Germinal center (tissue), 1 donor: ENCODE measurements around the gene TBCD.
"Not testable (repeated sequence)": the region's sequence is repeated elsewhere in the genome, so short reads cannot be mapped to it uniquely, and the experiment has no call there.

Source experiments
- DNase-seq: peaks from one replicate; pipeline ENCODE4 v3.0.0; 2012; ENCODE audit warnings: mixed read lengths, low spot score

Gene TBCD

DNA sequence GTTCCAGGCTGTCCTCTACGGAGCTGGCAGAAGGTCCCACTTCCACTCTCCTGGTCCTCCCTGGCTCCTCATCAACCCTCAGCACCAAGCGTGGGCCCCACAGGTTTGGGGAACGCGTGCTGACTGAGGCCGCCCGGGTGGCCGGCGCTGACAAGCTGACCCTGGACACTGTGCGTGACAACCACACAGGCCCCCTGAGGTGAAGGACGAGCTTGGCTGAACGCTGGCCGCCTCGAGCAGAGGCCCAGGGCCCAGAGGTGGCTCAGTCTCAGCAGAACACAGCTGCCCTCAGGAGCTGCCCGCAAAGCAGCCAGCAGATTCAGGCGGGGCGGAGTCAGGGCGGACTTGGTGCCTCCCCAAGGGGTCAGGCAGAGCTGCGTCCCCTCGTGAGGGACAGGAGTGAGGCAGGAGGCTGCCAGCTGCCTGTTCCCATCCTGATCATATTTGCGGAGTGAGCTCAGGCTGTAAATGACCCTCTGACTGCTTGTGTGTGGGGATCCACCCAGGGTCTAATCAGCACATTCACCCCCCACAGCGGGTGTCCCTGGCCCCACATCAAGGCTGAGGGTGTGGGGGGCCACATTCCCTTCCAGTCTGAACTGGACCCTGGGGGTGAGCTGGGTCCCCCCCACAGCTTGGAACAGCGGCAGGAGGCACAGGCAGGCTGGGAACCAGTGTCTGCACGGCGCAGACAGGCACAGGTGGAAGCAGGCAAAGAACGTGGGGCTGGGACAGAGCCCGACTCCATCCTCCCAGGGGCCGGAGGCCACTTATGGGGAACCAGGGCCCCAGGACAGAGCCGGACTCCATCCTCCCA lies 222.5 kb downstream of the TBCD start:
- peak; percentile 1 for DNase-seq

GRCh38 chr17:82976982-82977488 lies 225.2 kb downstream of the TBCD start:
- peak; percentile 1 for DNase-seq

GRCh38 chr17:82977606-82978005 lies 225.7 kb downstream of the TBCD start:
- DNase-seq, result no peak

GRCh38 chr17:82978765-82979349 lies 227.0 kb downstream of the TBCD start:
- peak; percentile 30 for DNase-seq

- DNase-seq, result no peak
Measured at GRCh38 chr17:82979718-82980117, 227.9 kb downstream of the TBCD start.

DNA sequence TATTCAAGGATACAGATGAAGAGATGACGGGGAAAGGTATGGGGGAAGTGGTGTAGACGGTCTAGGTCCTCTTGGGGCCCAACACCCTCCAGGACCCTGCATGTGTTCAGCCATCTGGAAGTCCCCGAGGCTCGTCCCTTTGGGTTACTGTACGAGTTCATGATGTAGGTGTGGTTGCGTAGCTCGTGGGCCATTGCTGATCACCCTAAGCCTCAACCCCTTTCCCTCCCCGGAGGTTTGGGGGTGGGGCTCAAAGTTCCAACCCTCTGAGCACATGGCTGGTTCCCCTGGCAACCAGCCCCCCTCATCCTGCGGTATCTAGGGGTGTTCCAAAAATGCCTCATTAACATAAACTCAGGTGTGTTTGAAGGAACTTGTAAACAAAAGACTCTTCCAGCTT lies 228.8 kb downstream of the TBCD start:
- DNase-seq, result peak; percentile 6

DNA sequence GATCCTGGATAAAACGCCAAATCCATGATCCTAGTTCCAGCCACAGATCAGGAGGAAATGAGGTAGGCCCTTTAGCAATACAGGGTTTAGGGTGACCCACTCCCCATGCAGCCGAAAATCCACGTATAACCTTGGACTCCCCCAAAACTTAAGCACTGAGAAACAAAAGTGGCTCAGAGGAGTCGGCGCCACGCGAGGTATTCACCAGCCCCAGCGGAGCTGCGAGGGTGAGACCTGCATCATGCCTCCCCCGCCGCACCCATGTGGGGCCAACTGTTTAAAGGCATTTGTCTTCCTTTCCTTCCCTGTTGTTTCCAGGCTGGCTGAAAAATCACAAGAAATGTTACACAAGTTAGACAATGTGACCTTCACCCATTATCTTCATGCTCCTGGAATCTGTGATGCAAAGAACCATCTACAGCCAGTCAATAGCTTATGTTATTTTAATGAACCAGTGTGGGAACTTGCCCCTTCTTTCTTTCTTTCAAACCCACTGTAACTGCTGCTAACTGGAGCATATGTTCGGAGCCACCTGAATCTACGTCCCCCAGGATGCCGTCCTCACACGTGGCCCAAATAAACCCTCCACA lies 229.4 kb downstream of the TBCD start:
- no peak for DNase-seq

DNA sequence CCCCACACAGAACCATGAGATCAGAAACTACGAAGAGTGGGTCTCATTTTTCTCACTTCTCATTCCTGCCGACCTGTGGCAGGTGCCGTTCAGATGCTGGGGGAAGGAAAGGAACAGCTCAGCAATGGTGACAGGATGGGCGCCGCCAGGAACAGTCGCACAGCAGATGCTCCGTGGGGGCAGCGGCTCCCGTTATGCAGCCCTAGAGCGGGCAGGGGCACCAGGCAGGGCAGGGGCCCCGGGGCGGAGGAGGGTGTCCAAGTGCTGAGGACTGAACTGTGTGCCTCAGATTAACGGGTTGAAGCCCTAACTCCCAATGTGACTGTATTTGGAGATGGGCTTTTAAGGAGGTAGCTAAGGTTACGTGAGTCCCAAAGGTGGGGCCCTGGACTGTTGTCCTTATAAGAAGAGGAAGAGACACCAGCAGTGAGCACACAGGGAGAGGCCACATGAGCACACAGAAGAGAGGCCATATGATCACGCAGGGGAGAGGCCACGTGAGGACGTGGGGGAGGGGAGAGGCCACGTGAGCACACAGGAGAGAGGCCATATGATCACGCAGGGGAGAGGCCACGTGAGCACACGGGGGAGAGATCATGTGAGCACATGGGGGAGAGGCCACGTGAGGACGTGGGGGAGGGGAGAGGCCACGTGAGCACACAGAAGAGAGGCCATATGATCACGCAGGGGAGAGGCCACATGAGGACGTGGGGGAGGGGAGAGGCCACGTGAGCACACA lies 231.8 kb downstream of the TBCD start:
- no peak for DNase-seq

DNA sequence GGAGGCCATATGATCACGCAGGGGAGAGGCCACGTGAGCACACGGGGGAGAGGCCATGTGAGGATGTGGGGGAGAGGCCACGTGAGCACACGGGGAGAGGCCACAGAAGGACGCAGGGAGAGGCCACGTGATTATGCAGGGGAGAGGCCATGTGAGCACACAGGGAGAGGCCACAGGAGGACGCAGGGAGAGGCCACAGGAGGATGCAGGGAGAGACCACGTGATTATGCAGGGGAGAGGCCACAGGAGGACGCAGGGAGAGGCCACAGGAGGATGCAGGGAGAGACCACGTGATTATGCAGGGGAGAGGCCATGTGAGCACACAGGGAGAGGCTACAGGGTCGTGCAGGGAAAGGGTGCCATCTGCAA lies 232.4 kb downstream of the TBCD start:
- not testable (repeated sequence) for DNase-seq

GRCh38 chr17:82984751-82985427 lies 233.0 kb downstream of the TBCD start:
- DNase-seq, result no peak

GRCh38 chr17:82985428-82985805 lies 233.6 kb downstream of the TBCD start:
- DNase-seq, result no peak

GRCh38 chr17:82985973-82986372 lies 234.1 kb downstream of the TBCD start:
- DNase-seq, result peak; percentile 70

GRCh38 chr17:82989051-82989450 lies 237.2 kb downstream of the TBCD start:
- not testable (repeated sequence) for DNase-seq

GRCh38 chr17:82989881-82990280 lies 238.0 kb downstream of the TBCD start:
- no peak for DNase-seq

- DNase-seq, result no peak
Measured at GRCh38 chr17:82993005-82993404, 241.1 kb downstream of the TBCD start.
